HG02798 (cell line): Measurements from ENCODE around the gene TMIGD1.

Experiments used
- ATAC-seq: cut with Tn5 transposase; IDR thresholded peaks from one replicate; pipeline ENCODE4 v1.9.1; 2021; ENCODE audit warnings: mild to moderate bottlenecking; ENCODE audit not compliant: unreplicated experiment, poor library complexity

TMIGD1 gene

GRCh38 chr17:30336369-30337171, 2.7 kb upstream of the TMIGD1 start:
- no peak for ATAC-seq

GRCh38 chr17:30334421-30334820, 564 bp upstream of the TMIGD1 start:
- no peak for ATAC-seq

GRCh38 chr17:30332057-30332542, 1.8 kb downstream of the TMIGD1 start:
- peak; percentile 68 for ATAC-seq

- no peak for ATAC-seq
These were observed 7.0 kb downstream of the TMIGD1 start for GRCh38 chr17:30326809-30327208.

- ATAC-seq, result no peak
These were observed 9.1 kb downstream of the TMIGD1 start for GRCh38 chr17:30324723-30325122.

GRCh38 chr17:30323895-30324319, 9.9 kb downstream of the TMIGD1 start:
- no peak for ATAC-seq

- no peak for ATAC-seq
These were observed 10.5 kb downstream of the TMIGD1 start for GRCh38 chr17:30323262-30323894.

GRCh38 chr17:30321314-30321713, 12.5 kb downstream of the TMIGD1 start:
- ATAC-seq, result no peak

GRCh38 chr17:30318155-30318554, 15.7 kb downstream of the TMIGD1 start:
- no peak for ATAC-seq

- no peak for ATAC-seq
These were observed 17.1 kb downstream of the TMIGD1 start for GRCh38 chr17:30316736-30317135.

GRCh38 chr17:30315106-30315505, 18.8 kb downstream of the TMIGD1 start:
- no peak for ATAC-seq

GRCh38 chr17:30314474-30314873, 19.4 kb downstream of the TMIGD1 start:
- no peak for ATAC-seq

GRCh38 chr17:30312226-30312625, 21.6 kb downstream of the TMIGD1 start:
- no peak for ATAC-seq

- no peak for ATAC-seq
These were observed 23.3 kb downstream of the TMIGD1 start for GRCh38 chr17:30310562-30310961.

- ATAC-seq, result no peak
These were observed 24.3 kb downstream of the TMIGD1 start for GRCh38 chr17:30309591-30309990.

GRCh38 chr17:30308406-30308805, 25.5 kb downstream of the TMIGD1 start:
- ATAC-seq, result no peak

- ATAC-seq, result no peak
These were observed 29.1 kb downstream of the TMIGD1 start for GRCh38 chr17:30304778-30305177.

- no peak for ATAC-seq
These were observed 31.6 kb downstream of the TMIGD1 start for GRCh38 chr17:30302241-30302640.

GRCh38 chr17:30300818-30301217, 33.0 kb downstream of the TMIGD1 start:
- no peak for ATAC-seq

- ATAC-seq, result no peak
These were observed 34.9 kb downstream of the TMIGD1 start for GRCh38 chr17:30299000-30299399.

- no peak for ATAC-seq
These were observed 36.1 kb downstream of the TMIGD1 start for GRCh38 chr17:30297715-30298114.
